GM19025 (cell line): ENCODE results near the gene TASP1.
A peak's percentile ranks its signal among the peaks of the same experiment; 100 is the strongest.
"Not testable (repeated sequence)": the region's sequence is repeated elsewhere in the genome, so short reads cannot be mapped to it uniquely, and the experiment has no call there.

ENCODE experiments used
- ATAC-seq: cut with Tn5 transposase; IDR thresholded peaks from one replicate; pipeline ENCODE4 v1.9.1; 2021; ENCODE audit warnings: mild to moderate bottlenecking, low read depth, moderate library complexity; ENCODE audit not compliant: unreplicated experiment

TASP1 gene

GRCh38 chr20:13358936-13359335, 279.8 kb downstream of the TASP1 start:
- not testable (repeated sequence) for ATAC-seq

- not testable (repeated sequence) for ATAC-seq
Observed at GRCh38 chr20:13357782-13358181, 280.9 kb downstream of the TASP1 start.

DNA sequence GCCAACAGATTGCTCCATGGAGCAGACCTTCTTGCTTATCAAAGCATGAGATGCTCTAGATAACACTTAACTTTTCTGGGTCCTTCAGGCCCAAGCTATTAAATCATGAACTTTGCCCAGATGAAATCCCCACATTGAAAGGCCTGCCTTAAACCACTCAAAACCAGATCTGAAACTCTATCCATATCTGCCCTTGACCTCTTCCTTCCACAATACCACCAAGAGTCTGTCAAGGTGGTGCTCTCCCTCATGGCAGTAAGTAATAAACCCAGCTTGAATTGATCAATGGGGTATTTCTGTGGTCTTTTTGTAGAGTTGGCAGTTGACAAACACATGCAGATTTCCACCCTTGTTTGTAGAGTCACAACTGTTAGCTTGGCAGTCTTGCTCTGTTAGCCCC, 282.1 kb downstream of the TASP1 start:
- ATAC-seq: no peak

DNA sequence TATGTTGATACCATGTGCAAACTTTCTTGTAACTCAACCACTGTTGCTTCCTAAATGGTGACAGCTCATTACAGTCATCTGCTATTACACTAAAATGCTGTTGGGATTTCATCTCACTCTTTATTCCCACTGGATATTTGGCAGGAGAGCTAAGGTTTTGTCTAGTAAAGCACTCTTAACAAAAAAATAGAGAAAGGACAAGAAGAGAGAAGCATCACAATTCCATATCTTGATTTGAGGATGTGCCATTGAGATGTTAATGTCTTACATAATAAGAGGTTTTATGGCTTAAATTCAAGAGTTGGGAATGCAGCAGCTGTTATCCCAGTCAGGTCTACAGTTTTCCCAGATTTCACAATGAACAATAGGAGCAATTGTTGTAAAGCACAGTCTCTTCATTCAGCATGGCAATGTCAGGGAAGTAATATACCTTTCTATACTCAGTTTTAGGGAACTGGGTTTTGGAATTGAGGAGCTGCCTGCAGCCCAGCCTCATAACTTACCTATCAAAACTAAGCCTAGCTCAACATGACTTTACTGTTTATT, 282.7 kb downstream of the TASP1 start:
- no peak for ATAC-seq

DNA sequence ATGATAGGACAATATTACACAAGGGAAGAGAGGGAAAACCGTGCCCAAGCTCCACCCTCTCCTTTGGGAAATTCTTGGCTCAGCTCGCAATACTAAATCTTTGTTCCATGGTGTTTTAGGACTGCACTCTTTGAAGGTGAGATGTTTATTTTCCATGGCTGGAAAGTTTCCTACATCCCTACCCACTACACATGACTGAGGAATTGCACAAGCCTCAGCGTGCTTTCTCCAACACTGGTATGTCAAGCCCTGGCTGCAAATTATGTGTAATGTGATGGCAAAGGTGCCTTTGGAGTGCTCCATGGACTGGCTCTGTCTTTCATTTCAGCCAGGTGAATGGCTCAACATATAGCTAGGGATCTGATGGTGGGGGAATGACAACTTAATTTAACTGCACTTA, 283.3 kb downstream of the TASP1 start:
- no peak for ATAC-seq

- no peak for ATAC-seq
Observed at GRCh38 chr20:13353261-13353945, 285.3 kb downstream of the TASP1 start.

- no peak for ATAC-seq
Observed at GRCh38 chr20:13349235-13349604, 289.5 kb downstream of the TASP1 start.

DNA sequence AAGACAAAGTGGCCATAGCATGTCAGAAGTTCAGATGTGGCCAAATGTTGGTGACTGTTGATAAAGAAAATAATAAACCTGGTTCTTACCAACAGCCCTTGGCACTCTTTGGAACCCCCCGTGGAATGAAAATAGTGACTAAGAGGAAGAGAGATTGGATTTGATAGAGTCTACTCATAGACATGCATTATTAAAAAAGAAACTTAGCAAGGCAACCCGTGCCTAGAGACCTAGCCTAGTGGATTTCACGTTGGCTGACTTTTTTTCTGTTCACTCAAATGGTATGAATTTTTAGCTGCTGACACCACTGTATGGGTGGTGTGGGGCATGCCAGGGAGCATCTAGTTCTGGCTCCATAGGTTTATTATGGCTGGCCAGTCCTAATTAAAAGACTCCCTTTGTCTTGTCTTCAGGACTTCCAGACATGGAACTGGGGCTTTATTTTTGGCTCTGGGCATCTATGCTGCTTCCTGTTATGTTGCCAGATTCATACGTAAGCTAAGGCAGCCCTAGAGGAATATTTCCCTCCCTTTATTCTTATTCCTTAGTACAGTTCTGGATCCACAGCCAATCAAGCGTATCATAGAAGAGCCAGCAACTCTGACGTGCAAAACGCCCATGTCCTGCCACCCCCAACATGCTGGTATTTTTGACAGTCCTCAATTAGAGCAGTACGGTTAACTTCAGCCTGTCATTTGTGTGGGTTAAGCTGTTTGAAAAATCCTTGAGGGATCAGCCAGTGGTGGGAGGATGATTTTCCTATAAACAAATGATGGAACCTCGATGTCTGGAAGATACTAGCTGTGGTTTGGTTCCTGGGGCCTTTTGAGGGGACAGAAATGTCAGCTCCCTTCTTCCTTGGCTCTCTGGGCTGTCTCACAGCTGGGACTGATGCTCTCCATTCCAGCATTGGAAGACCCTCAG, 290.2 kb downstream of the TASP1 start:
- no peak for ATAC-seq

DNA sequence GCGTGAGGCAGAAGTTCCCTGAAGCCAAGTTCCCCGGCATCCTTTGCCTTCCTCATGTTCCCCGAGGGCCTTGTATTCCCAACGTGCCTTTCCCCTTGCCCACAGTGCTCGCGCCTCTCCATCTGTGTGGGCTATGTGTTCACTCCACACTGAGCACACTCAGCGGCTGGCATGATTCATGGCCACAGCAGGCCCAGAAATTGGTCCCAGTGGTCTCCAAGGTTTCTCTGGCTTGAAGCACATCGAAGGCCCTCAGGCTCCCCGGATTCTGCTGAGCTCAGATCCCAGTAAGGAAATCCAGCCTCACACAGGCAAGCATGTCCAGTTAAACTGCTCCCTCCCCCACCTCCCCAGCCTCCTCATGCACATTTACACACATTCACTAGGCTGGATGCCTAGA, 294.1 kb downstream of the TASP1 start:
- ATAC-seq: no peak

GRCh38 chr20:13342469-13343242, 296.1 kb downstream of the TASP1 start:
- ATAC-seq: no peak

DNA sequence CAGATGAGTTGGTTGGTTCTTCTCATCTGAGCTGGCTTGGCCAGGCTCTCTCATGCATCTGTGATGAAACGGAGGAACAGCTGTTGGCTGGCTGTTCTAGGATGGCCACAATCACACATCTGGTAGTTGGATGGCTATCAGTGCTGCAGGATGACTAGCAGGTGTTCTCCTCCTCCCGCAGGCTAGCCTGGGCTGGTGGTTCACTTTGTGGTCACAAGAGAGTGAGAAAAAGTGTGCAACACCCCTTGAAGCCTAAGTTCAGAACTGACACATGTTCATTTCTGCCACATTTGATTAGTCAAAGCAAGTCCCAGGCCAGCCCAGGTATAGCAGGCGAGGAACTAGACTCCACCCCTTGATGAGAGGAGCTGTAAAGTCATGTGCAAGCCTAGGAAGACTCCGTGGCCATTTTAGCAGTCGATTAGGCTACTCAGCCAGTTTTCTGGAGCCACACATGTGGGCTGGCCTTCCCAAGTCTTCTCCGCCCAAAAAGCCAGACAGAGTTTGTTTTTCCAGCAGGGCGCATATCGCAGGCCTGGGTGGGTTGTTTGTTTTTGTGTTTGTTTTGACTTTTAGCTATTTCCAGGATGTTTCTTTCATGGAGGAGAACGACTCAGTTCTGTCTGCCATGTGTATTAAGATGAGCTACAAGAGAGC, 296.9 kb downstream of the TASP1 start:
- ATAC-seq: peak; percentile 38

GRCh38 chr20:13340088-13340487, 298.6 kb downstream of the TASP1 start:
- ATAC-seq: no peak
